GM19328 (cell line): ENCODE measurements around the gene MSX1.

Experiments used
- ATAC-seq: cut with Tn5 transposase; IDR thresholded peaks from one replicate; pipeline ENCODE4 v1.9.1; 2021; ENCODE audit warnings: mild to moderate bottlenecking, moderate library complexity; ENCODE audit not compliant: unreplicated experiment

The MSX1 gene

DNA sequence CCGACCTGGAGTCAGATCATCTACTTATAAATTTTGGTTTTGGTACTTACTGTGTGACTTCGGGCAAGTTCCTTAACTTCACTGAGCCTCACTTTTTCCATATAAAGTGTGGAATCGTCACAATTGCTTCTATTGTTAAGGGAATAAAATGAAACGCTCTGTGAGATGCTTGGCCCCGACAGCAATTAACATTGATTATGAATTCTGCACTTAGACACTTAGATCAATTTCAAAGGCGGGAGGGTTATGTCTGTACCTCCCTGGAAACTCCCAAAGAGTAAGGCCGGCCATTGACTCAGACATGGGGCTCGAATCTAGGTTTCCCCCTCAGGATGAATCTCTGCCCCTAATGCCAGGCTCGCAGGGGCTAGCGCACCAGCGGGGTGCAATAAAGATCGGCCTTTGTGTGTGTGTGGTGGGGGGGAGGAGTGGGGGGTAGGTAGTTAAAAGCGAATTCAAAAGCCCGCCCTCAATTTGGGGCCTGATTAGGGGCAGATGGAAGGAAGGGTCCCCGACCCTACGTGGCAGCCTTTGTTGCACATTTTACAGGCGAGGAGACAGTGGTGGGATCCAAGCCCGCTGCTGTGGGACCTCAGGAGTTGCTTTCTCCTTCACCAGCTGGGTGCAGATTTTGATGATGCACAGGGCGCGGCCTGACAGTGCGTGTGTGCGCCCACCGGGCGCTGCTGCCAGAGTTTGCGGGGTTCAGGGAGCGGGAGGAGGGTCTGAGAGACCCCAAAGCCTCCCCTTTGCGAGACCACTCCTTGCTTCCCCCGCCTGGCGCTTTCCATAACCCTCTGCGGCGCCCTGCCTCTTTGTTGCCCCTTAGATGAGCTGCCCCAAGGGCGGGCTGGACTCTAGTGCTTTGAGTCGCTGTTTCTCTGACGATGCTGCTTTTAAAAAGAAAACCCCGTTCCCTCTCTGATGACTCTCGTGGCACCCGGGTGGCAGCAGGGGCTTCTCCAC lies 9.6 kb downstream of the MSX1 start:
- ATAC-seq, result no peak

GRCh38 chr4:4869731-4870571 lies 10.5 kb downstream of the MSX1 start:
- ATAC-seq, result no peak

- no peak for ATAC-seq
Observed at GRCh38 chr4:4870576-4871241, 11.2 kb downstream of the MSX1 start.

DNA sequence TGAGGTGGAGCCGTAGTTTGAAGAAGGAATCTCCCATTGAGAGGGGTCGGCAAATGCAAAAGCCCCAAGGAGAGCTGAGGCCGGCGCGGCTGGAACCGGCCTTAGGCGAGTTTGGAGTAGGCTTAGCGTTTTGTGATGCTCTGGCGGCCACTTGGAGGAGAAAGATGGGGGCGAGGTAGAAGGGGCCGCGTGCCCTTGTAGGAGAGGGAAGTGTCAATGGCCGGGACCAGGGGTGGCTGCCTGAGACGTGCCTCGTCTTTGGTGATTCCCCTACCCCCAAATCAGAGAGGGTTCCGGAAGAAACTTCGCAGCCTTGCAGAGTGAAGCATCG lies 11.7 kb downstream of the MSX1 start:
- no peak for ATAC-seq

GRCh38 chr4:4871573-4872313 lies 12.3 kb downstream of the MSX1 start:
- no peak for ATAC-seq

GRCh38 chr4:4872314-4872903 lies 12.9 kb downstream of the MSX1 start:
- no peak for ATAC-seq

DNA sequence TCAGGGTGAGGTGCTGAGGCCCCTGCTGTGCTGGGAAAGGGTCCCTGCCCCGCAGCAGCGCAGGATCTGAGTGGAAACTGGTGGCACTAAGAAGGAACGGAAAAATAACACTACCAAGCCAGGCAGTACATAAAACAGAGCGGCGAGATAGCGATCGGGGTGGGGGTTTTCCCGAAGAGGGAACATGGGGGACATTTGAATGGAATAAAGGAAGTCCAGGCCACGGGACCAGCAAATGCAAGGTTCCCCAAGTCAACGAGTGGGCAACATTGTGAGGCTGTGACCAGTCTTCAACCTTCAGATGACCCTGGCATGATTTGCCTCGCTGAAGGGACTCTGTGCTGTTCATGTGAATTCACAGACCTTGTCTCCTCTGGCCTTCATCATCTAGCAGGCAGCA lies 13.7 kb downstream of the MSX1 start:
- ATAC-seq, result no peak

GRCh38 chr4:4874254-4874653 lies 14.8 kb downstream of the MSX1 start:
- ATAC-seq, result no peak

DNA sequence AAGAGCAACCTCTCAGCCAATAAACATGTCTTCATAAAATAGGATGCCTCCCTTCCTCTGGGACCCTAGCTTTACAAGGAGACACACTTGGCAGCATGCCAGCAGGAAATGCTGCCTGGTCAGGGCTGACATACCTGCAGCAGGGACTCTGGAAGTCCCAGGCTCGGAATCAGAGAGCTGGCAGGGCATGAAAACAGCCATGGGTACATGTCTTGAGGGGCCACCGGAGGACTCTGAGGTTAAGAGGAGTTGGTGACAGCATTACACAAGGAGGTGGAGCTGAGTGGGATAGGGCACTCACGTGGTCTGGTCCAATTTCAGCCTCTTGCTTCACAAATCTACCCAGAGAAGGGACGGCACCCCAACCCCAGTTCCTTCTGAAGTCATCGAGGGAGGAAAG lies 15.7 kb downstream of the MSX1 start:
- ATAC-seq, result no peak

- no peak for ATAC-seq
Observed at GRCh38 chr4:4875611-4876010, 16.1 kb downstream of the MSX1 start.

DNA sequence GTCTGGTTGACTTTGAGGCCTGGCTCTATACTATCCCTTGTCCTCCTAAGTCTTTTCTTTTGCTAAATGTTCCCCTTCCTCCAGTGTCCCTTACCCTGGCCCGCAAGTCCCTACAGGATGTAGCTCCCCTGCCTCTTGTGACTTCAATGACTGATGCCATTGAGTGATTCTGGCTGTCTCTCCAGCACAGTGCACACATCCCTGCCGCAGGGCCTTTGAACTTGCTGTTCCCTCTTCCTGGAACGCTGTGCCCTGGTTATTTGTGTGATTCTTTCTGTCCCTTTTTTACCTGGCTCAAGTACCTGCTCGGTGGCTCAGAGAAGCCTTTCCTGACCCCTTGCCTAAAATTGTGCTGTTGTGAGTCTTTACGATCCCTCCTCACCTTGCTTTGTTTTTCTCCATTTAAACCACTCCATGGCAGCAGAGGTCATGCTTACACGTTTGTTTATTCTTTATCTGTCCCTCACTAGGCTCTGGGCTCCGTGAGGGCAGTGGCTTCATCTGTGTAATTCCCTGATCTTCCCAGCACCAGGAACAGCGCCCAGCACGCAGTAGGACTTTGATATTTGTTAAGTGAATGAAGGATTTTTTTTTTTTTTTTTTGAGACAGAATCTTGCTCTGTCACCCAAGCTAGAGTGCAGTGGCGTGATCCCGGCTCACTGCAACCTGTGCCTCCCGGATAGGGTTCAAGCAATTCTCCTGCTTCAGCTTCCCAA lies 17.6 kb downstream of the MSX1 start:
- ATAC-seq, result no peak

GRCh38 chr4:4880492-4880891 lies 21.0 kb downstream of the MSX1 start:
- ATAC-seq, result no peak

- no peak for ATAC-seq
Observed at GRCh38 chr4:4881432-4881831, 22.0 kb downstream of the MSX1 start.

DNA sequence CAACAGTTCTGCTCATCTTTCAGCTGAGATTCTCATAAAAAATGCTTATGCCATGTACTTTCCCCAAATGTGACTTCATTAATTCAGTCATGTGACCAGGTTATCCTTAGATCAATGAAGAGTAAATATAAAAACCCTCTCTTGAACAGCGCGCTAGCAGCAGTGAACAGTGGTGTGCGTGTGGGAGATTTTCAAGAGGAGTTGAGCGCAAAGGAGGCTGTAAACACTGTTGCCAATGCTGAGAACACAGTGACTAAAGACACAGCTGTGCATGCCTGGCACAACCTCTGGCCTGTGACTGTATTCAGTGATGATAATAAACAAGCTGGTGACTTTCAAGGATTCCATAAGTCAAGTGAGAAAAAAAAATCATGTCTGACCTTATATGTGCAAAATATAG lies 25.1 kb downstream of the MSX1 start:
- ATAC-seq, result no peak

GRCh38 chr4:4887426-4887825 lies 28.0 kb downstream of the MSX1 start:
- ATAC-seq, result no peak

GRCh38 chr4:4888695-4889094 lies 29.2 kb downstream of the MSX1 start:
- no peak for ATAC-seq

DNA sequence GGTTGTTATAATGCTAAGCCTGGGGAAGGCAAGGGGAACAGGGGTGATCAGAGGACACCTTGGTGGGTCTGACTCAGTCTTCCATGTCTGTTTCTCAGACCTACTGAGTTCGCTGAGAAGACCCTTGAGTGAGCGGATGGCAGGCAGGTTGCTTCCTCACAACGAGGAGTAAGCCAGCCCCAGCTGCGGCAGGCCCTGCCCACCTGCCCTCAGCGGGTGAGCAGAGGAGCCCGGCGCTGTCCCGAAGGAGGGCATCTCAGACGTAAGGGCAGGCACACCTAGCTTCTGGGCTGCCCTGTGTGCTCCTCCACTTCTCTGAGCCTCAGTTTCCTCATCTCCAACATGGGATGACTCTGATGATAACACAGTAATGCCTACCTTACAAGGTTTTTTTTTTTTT lies 30.3 kb downstream of the MSX1 start:
- ATAC-seq, result no peak

DNA sequence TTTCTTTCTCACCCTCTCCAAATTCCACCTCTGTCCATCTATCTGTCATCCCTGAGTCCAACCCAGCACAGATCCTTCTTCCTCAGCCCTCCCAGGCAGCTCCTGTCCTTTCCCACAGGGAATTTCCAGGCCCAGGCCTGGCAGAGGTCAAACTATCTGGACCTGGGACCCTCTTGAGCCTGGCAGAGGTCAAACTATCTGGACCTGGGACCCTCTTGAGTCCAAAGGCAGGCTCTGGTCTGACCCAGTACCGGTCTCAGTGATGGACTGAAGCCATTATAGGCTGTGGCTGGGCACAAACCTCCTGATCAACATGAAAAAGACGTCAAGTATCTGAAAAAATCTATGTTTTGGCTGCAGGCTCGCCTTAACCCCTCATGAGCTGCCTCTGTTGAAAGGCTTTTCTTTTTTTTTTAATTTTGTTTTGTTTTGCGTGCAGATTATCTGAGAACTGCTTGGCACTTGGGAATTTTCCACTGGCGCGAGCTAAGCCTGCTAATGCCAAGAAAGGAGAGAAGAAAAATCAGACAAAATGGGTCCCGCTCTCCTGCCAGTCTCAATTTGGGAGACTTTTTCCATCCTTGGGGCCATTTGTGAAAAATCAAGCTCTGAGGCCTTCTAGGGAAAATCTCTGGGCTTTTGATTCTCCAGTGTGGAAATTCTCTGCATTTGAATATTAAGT lies 31.2 kb downstream of the MSX1 start:
- no peak for ATAC-seq

GRCh38 chr4:4893721-4894120 lies 34.3 kb downstream of the MSX1 start:
- no peak for ATAC-seq
